ENCODE measurements around the gene TBC1D9.

The TBC1D9 gene

DNA sequence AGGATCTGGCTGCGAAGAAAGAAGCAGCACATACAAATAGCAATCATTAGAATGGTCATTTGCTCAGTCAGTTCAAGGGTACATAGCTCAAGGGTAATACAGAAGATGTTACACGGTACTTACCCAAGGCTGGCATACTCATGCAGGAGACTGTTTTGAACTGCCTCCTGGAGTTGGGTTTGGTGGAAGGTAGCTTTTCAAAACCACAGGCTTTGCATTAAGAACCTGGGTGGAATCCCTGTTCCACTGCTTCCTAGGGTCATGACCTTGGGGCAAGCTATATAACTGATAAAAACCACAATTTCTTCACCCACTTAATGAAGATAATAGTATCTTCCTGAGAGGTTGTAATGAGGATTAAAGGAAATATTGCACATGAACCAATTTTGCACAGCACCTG lies 36.5 kb downstream of the TBC1D9 start:
- no peak for DNase-seq

DNA sequence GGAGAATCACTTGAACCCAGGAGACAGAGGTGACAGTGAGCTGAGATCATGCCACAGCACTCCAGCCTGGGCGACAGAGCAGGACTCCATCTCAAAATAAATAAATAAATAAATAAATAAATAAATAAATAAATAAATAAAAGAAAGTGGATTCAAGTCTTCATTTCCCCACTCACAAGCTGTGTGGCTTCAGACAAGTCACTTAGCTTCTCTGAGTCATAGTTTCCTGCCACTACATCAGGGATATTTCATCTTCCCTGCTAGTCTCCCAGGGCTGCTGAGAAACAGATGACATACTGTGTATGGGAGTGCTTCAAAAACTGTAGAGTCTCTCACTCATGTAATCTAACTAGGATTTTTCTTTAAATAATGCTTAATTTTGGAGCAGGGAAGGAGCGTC lies 37.2 kb downstream of the TBC1D9 start:
- DNase-seq: no peak

DNA sequence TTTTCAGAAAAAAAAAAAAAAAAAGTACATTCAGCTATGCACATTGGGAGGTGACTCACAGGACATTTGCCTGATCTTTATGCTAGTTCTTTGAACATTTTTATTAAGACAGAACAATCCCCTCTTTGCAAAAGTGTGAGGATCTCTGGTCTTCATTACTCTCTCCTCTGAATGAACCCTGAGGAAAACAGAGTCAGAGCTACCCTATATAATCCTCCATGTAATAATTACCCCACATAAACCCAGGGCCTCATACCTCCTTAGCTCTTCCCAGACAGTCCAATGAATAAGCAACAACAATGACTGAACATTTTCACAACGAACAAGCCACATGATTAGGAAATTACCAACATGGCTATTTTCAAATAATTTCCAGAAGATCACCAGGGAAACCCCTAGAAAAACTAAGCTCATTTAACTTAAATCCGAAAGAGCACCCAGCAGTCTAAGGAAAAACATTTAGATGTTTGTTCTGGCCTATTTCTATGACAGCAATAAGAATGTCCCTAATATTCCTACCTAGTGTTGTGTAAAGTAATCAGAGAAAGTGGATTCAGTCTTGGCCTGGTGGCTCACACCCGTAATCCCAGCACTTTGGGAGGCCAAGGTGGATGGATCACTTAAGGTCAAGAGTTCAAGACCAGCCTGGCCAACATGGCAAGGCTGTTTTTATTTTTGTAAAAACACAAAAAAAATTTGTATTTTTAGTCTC lies 37.8 kb downstream of the TBC1D9 start:
- no peak for DNase-seq

DNA sequence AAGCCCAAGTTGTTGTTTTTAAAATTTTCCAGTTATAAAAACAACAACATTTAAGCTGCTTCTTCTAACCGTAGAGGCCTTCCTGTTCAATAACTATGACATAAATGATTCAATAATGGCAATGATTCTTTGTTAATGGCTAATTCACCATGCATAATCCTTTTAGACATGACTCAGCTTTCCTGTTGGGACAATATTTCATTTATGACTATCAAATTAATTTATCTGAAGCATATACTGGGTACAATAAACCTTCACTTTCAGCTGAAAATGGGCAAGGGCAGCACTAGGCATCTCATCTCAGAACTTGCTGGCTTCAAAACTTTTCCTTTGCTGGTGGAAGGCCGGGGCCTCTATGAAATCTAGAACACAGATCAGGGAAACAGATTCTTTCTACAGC lies 38.9 kb downstream of the TBC1D9 start:
- no peak for DNase-seq

DNA sequence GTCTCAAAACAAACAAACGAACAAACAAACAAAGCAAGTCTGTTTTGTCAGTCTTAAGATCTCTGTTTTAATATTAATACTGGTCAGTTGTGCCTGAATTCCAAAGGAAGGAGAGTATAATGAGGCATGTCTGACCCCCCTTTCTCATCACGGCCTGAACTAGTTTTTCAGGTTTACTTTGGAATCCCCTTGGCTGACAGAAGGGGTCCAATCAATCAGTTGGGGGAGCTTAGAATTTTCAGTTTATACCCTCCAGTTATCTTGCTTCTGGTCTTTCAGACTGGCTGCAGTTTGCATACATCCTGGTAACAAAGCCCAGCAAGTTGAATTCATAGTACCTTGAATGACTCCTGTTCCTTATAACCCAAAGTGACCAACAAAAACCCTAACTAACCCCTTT lies 41.1 kb downstream of the TBC1D9 start:
- no peak for DNase-seq

DNA sequence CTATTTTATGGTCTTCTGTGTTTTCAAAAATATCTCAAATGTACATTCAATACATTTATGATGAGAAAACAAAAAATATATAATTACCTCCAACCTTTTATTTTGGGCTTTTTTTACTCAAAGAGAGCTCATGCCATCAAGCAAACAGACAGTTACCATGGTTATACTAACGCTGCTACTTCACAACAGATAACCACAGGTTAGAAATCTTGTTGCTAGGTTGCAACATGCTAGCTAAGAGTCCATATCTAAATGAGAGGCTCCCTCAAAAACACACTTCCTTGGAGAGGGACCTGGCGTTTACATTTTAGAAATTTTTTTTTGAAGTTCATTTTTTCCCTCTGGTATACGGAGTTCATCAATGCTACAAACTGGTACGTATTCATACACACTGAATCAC lies 44.3 kb downstream of the TBC1D9 start:
- DNase-seq: no peak

DNA sequence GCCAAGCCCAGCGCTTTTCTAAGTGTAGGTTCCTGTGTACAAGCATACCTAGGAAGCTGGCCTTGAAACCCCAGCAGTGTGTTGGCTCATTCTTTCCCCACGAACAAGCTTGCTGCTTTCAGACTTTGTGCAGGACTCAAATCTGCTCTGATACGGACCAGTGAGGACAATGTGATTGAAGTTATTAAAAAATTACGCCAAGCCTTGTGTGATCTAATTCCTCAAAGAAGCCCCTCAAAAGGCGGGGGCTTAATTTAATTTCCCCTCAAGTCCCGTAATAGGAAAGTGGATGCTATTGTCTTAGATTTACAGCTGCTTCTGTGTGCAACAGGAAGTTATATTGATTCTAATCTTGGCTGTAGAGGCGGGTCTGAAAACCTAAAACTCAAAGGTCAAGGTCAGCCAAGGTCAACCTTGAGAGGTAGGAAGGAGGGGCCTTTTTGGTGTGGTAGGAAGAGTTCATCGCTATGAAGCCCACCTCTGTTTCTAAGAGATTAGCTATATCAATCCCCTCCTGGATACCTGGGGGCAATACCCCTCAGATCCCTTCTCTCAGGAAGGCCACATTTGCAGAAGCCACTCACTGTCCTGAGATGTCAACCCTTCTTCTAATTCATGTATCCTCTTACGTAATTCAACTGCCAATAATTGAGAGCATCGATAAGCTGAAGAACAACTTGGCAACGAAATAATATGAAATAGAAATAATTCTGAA lies 45.1 kb downstream of the TBC1D9 start:
- no peak for DNase-seq

DNA sequence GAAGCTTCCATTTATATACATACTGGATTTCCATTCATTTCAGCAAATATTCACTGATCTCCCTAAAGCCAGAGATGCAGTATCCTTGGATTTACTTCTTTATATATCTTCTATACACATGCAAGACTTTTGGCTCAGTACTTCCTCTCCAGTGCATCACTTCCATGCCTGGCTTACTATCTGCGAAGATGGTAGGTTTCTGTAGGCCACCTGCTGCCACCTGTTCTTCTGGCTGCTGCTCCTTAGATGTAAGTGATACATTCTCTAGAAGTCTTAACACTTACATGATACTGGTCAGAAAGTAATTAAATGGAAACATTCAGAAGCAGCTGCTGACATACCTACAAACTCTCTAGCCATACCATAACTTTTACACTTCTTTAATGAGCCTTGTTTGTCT lies 48.9 kb downstream of the TBC1D9 start:
- no peak for DNase-seq

DNA sequence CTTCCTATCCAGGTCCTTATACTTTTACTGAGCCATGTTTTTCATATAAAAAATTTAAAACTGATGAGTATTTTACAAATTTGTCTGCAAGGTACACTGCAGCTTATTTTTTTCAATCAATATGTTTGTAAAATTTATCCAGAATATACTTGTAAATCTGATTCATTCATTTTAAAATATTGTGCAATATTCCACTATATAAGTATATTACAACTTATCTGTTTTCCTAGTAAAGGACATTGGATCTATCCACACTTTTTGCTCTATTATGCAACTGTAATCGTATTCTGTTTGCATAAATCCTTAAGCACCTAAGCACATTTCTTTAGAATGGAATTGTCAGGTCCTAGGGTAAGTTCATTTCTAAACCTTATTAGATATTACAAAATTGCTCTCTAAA lies 49.5 kb downstream of the TBC1D9 start:
- DNase-seq: no peak

DNA sequence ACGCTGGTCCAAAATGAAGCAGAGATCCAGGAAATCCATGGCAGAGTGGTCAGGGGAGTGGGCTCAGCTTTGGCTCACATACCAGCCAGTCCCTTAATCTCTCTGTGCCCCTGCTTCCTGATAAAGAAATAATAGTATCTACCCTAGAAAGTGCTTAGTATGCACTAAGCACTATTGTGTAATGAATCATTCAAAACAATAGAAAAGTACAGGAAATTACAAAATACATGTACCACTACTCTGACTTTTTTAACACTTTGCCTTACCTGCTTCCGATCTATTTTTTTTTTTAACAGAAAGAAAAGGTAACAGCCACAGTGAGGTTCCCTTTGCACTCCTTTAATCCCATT lies 49.9 kb downstream of the TBC1D9 start:
- no peak for DNase-seq

DNA sequence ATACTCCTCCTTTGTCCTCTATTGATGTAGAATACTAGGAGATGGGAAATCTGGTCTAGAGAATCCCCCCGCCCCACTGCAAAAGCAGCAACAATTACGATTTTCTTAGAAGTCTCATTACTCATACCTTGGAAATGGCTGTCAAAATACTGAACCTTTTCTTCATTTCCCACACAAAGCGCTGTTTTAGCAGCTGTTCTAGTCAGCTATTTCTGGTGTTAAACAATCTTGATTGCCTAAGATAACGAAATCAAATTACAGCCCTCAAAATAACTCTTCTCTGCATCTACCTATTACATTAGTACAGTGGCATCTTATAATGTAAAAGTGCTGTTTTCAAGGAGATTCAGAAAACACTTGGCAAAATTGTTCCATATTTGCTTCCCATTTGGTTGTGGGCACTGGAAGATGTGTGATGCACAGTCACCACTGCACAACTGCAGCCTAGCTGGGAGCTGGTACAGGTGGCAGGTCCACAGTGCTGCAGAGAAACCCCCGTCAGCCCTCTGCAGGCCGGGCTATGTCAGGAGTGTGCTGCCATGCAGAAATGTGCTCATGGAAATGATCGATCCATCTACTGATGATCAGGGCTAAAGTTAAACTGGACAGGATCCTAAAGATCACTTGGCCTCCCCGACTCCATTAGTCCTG lies 50.4 kb downstream of the TBC1D9 start:
- DNase-seq: no peak

DNA sequence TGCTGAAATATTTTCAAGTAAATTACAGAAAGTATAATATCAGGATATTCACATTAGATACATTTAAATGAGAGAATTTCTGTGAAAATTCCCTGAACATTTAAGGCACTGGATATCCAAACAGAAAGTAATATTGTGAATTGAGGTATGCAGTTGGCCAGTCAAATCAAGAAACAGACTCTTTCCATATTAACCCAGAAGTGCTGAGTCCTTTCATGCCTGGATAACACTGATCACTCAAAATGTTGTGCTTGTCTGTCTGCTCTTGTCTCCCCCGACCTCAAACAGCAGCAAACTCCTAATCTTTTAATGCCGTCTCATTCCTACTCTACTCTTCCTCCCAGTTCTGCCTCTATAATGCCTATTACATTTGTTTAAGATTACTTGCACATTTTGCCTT lies 51.2 kb downstream of the TBC1D9 start:
- no peak for DNase-seq

DNA sequence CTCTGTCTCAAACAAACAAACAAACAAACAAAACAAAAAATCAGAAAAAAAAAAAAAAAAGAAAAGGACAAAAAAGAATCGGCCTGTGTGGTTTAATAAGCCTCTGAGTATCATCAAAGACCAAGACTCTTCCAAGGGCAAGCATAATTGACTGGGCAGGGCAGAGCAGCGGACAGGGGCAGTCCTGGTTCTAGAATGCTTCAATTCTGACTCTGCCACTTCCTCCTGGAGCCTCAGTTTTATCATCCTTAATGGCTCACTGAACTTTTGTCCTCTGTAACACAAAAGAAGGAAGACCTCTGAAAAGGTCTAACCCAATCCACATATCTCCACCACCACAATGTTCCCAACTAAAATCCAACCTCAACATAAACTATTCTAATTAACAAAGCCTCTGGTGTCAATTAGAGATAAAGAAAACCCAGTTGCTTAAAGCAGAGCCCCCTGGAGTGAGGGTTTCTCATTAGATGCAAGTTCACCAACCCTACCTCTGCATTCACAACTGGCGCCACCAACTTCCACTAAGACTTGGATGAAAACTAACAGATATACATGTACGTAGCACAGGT lies 51.7 kb downstream of the TBC1D9 start:
- DNase-seq: no peak

DNA sequence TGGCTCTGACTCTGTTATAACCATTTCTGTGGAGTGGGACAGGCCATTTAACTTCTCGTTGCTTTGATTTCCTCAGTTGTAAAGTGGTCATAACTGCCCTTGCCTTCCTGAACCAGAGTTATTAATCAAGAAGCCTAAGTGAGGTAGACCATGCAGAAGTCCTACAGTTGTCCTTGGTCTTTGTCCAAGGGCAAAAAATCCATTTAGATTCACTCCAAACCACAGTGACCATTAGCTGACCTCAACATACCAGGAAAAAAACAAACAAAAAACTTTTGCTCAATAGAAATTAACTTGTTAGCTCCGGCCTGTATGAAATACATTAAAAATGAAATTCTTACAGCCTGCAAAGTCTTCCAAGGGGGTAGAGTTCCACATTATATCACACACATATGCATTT lies 52.7 kb downstream of the TBC1D9 start:
- DNase-seq: no peak

DNA sequence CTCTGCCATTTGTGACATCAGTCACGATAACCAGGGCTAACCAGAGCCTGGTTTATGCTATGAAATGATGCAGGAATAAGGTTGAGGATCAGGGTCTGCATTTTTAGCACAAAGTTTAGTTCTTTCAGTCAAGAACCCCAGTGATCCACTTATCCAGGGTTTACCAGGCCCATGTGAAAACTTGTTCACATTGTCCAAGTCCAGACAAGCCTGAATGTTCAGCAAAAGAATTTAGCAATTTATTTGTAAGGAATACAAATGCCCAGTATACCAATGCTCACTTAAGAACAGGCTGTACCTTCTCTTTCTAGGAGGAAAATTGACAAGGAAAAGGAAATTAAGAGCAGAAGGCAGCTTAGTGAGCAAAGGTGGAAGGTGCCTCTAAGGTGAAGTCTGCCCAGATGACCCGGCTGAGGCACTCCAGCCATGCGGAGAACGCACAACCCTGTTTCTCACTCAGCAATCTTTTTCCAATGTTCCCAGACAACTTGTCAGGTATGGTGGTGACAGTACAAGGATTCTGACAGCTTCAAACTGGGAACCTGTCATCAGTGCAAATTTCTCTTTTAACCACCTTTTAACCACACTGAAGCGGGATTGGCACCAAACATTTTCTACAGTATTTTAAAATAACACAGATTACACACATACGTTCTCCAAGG lies 54.0 kb downstream of the TBC1D9 start:
- DNase-seq: no peak

DNA sequence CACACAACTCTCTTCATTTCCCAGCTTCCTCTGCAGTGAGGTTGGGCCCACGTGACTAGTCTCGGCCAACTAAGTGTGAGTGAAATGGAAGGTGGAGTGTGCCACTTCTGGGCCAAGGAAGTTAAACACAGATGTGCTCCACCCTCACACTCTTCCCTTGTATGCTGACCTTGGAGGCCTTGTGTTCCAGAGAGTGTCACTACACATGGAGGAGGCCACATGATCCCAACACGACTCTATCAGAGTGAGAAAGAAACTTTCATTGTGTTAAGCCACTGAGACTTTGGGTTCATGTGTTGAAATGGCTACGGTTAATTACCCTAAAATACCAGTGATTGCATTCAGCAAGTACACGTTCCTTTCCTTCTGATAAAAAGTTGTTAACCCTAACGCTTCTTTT lies 55.1 kb downstream of the TBC1D9 start:
- no peak for DNase-seq

DNA sequence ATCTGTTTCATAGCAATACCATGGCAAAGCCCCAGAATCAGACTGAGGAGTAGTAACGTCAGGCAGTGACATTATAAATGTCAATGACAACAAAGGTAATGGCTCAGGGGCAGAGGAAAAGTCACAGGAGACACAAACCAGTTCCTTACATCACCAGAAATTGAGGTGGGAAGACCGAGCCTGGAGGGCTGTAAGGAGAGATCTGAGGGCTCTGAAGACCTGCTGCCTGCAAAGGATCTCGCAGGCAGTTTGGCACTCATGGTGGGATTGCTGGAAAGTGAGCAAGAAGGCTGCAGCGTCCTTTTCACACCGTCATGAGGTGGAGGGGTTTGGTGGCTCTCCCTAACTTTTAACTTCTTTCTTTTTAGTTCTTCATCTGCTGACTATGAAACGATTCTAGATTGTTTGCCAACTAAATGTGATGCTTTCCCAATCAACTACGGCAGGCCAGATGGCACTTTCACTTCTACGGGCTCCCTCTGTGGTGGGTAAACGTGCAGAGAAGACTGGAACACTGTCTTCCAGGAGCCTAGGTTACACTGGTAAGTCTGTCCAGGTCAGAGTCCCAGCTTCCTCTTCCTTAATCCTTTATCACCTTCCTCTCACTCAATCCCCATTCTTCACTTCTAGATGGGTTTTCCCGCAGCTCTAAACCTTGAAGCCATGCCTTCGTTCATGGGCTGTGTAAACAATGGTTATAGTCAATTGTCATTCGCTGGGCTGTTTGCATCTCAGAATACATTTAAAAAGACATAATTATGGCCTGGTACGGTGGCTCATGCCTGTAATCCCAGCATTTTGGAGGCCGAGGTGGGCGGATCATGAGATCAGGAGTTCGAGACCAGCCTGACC lies 58.2 kb downstream of the TBC1D9 start:
- no peak for DNase-seq

DNA sequence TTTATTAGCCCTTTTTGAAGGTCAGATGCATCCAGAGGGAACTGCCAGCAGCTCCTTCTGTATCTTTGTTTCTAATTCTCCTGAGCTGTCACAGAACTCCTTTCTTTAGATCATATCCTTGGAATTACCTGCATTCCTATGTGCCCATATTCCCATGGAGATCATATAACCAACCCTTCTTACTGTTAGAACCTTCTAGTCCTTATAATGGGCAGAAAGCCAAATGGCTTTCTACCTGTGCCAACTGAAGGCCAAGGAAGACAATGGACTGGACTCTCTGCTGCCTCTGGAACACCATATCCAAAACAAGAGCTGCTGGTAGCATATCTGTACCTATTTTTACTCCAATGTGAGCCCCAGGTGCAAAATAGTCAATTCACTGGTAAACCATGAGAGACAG lies 60.7 kb downstream of the TBC1D9 start:
- no peak for DNase-seq

DNA sequence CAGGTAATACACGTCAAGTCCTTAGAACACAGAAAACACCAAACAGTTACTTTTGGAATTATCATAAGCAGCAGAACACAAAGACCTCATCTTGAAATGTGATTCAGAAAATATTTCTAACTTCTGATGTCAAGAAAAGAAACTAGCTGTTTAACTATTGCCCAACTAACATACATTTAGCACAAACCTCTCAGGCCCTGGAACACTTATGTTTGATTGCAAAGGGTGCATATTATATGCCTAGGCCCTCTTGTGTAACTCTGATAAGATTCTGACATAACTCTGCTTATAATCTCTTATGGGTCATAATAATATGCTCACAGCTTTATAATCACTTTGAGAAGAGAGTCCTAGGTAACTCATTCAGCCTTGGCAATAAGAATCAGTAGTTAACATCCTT lies 62.6 kb downstream of the TBC1D9 start:
- DNase-seq: no peak

DNA sequence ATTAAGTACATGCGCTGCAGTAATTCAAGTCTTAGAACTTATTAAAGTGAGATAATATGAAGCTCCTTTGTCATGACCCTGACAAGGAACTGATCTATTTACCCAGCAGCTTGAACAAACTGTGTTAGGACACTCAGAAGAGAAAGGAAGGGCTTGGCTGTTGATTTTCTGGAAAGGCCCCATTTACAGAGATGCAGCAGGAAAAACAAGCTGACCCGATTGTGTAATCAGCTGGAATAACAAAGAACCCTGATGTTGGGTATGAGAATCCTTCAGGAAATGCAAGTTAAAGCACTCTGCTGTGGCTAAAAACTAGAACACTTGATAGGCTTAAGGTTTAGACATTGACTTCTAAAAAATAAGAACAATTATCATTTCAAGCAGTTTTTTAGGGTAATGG lies 64.8 kb downstream of the TBC1D9 start:
- no peak for DNase-seq

DNA sequence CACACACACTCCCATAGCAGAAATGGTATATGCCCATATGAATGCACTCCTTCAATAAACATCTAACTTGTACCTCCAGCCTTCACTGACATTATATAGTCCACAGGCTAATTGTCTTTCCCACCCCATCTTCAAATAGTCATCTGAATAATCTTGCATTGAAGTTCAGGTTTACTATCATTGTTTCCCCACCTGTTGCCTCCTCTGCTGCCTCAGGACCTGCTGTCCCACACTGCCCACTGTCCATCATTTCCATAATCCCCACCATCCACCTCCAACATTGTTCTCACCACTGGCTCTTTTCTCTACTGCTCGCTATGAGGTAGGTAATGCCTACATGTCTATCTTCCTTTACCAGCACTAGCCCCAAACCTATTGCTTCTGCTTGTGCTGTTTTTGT lies 66.1 kb downstream of the TBC1D9 start:
- DNase-seq: no peak

DNA sequence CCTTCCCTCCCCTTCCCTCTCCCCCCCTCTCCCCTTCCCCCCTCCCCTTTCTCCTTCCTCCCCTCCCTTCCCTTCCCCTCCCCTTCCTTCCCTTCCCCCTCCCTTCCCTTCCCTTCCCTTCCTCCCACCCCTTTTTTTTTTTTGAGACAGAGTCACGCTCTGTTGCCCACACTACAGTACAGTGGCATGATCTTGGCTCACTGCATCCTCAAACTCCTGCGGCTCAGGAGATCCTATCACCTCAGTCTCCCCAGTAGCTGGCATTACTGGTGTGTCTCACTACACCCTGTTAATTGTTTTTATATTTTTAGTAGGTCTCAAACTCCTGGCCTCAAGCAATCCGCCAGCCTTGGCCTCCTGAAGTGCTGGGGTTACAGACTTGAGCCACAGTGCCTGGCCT lies 66.6 kb downstream of the TBC1D9 start:
- no peak for DNase-seq

Data from activated CD4-positive, alpha-beta T cell treated with anti-CD3 and anti-CD28 coated beads, Interleukin-2, amount 50 U/mL, for 16 hours (primary cell).